A673 (cell line): ENCODE results near the gene FGFBP1.

Source experiments
- EZH2 ChIP-seq: fragments of 200-600 bp; sonication (generic); IDR thresholded peaks from 2 replicates; pipeline ENCODE4 v1.6.1; 2017; ENCODE audit warnings: borderline replicate concordance, low read depth, mild to moderate bottlenecking, mixed read lengths, antibody characterized with exemption, low read length; ENCODE audit not compliant: poor library complexity, severe bottlenecking
- TF ChIP-seq, protein P1 (sequence below): fragments of 300-800, 200-600 bp; sonication (generic); conservative IDR thresholded peaks from 2 replicates; pipeline ENCODE4 v1.5.1; 2017; ENCODE audit warnings: low read depth, mild to moderate bottlenecking, antibody characterized with exemption, low read length, moderate library complexity, mixed read lengths

DNA sequence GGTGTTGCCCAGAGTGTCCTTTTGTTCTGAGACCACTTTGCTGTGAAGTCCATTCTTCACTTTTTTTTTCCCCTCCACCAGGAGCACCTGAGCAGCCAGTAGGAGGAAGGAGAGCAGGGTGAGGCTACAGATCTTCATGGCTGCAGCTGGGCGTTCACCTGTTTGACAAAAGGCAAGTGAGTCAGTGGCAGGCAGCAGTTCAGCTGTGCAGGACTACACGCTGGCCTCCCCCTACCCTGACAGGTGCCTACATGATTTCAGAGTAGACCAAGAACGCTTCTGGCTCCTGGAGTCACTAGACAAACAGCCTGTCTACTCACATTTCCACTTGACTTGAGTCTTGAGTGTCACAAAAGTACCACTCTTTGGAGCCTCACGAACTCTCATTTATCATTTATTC lies 2.0 kb downstream of the FGFBP1 start:
- TF ChIP-seq EZH2 = no peak
- TF ChIP-seq, protein P1, sequence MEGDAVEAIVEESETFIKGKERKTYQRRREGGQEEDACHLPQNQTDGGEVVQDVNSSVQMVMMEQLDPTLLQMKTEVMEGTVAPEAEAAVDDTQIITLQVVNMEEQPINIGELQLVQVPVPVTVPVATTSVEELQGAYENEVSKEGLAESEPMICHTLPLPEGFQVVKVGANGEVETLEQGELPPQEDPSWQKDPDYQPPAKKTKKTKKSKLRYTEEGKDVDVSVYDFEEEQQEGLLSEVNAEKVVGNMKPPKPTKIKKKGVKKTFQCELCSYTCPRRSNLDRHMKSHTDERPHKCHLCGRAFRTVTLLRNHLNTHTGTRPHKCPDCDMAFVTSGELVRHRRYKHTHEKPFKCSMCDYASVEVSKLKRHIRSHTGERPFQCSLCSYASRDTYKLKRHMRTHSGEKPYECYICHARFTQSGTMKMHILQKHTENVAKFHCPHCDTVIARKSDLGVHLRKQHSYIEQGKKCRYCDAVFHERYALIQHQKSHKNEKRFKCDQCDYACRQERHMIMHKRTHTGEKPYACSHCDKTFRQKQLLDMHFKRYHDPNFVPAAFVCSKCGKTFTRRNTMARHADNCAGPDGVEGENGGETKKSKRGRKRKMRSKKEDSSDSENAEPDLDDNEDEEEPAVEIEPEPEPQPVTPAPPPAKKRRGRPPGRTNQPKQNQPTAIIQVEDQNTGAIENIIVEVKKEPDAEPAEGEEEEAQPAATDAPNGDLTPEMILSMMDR = no peak
